COLO668 (cell line): ENCODE measurements around the gene SYT5.
"Not testable (repeated sequence)": the region's sequence is repeated elsewhere in the genome, so short reads cannot be mapped to it uniquely, and the experiment has no call there.

Experiments used
- DNase-seq: peaks from one replicate; lab custom pipeline; 2025; ENCODE audit not compliant: unreplicated experiment; lab: John Stamatoyannopoulos, UW

Gene SYT5

DNA sequence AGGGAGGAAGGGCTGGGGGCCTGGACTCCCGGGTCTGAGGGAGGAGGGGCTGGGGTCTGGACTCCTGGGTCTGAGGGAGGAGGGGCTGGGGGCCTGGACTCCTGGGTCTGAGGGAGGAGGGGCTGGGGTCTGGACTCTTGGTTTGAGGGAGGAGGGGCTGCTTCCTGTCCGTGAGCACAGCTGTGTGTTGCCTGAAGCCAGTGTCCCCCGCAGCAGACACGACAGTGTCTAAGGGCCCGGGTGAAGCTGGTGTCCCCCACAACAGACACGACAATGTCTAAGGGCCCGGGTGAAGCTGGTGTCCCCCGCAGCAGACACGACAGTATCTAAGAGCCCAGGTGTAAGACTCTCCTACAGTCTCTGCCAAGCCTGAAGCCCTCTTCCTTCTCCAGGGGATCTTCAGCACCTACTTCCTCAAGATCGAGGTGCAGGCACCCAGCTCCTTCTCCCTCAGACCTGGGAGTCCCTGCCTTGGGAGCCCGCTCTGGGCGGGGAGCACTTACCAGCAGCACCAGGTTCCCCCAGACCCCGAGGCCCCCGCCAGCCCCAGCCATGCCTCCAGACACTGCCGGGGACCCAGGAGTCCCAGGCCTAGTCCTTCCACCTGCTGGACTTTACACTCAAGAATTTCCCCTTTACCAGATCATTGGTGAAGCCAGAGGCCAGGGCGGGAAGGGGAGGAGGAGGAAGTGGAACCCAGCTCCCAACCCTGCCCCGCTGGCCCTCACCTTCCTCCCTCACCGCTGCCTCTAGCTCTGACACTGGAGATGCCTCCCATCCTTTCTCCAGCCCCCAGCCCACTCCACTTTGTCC is 29.0 kb upstream of the SYT5 start, which contains the start of gene PTPRH:
Gene PTPRH (minus strand): TSS at position 622 of the 813 bp plus-strand sequence. CDS start 68 bp downstream, at position 554.
- peak; percentile 67 for DNase-seq

DNA sequence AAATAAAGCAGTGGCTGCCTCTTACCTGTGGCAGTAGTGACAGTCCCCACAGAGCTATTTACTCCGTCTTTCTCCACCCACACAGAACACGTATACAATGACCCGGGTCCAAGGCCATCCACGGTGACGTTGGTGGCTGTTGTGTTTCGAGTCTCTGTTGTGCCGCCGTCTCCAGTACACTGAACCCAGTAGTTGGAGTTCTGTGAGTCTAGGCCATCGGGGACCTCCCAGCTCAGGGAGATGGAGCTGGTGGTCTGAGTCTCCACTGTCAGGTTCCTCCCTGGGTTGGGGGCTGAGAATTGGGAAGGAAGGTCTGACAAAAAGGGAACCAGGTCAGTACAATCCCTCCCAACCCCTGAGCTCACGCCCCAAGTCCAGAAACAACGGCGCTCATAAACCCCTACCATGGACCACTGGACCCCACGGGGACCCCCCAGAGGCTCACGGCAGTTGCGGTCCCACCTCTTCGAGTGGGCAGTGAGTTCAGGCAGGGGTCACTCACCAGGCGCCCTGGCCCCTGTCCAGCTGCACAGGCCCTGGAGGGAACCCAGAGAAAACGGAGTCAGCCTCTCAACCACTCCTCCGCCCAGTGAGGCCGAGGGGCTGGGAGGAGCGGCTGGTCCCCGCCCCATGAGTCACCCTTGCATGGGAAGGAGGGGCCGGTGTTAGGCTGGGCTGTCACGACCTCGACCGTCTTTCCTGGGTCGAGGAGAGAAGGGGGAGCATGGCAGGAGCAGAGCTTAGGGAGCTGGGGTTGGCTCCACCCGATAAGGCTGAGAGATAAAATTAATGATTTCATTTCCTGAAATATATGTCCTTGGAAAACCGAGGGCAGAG is 26.8 kb upstream of the SYT5 start:
- DNase-seq = peak; percentile 88

DNA sequence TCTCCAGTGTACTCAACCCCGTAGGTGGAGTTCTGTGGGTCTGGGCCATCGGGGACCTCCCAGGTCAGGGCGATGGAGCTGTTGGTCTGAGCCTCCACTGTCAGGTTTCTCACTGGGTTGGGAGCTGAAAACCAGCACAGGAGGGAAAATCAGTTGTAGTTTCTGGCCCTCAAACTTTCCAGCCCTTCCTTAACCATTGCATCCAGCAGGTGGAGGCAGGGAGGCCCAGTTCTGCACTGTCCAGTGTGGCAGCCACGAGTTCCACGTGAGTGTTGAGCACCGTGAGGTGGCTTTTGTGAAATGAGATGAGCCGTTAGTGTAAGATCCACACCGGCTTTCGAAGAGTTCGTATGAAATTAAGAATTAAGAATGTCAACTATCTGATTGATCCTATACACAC is 22.1 kb upstream of the SYT5 start:
- DNase-seq = not testable (repeated sequence)

DNA sequence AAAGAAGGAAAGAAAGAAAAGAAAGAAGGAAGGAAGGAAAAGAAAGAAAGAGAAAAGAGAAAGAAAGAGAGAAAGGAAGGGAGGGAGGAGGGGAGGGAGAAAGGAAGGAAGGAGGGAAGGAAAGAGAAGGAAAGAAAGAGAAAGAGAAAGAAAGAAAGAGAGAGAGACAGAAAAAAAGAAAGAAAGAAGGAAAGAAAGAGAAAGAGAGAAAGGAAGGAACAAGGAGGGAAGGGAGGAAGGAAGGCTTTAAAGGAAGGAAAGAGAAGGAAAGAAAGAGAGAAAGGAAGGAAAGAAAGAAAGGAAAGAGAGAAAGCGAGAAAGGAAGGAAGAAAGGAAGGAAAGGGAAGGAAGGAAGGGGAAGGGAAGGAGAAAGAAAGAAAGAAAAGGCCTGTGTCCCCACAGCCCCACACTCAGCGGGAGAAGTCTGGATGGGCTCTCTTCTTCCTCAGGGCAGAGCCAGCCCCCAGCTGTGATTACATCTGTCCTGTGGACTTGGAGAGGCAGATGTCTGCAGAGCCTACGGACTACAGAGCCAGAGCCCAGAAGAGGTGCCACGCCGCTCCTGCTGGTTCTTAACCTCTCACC is 19.6 kb upstream of the SYT5 start:
- no peak for DNase-seq

DNA sequence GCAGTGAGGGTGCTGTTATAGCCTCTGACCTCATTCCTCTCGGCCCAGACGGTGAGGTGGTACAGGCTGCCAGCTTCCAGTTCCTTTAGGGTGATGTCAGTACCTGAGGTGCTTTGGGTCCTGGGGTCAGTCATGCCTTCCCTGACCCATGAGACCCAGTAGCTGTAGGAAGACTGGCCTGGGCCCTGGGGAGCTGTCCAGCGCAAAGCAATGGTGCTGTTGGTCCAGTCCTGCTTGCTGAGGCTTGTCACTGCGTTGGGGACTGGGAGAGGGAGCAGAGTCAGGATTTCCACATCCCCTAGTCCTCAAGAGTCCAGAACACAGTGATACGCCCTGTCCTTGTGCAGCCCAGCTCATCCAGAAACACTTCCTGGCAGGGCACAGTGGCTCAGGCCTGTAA is 18.6 kb upstream of the SYT5 start:
- DNase-seq = no peak

DNA sequence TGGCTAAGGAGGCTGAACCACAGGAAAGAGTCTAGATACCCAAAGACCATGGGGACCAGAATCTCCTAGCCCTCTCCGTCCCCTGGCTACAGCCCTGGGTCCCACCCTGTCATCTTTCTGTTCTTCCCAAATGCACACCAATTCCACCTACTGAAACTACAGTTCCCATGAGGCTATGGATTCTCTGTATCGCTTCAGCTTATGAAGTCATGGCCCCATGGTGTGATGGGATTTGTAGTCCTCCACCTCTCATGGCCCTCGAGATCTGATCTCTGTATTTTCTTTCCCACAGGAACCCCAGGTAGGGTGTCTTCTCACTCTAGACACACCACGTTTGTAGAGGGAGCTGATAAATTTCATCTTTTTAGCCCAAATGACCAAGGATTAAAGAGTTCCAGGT is 17.4 kb upstream of the SYT5 start:
- DNase-seq = peak; percentile 4

DNA sequence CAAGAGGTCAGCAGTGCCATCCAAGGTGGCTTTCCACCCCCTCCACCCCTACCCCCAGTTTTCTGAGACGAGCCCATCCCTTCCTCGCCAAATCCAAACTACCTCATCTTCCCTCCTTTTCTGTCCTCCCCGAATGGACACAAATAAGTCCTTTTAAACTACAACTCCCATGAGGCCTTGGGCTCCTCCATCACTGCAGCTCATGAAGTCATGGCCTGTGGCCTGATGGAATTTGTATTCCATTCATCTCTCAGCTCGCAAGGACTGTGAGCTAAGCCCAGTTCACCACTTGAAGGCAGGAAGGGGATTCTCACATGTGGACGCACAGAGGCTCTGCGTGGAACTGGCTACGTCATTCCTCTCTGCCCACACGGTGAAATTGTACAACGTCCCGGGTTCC is 16.7 kb upstream of the SYT5 start:
- no peak for DNase-seq

DNA sequence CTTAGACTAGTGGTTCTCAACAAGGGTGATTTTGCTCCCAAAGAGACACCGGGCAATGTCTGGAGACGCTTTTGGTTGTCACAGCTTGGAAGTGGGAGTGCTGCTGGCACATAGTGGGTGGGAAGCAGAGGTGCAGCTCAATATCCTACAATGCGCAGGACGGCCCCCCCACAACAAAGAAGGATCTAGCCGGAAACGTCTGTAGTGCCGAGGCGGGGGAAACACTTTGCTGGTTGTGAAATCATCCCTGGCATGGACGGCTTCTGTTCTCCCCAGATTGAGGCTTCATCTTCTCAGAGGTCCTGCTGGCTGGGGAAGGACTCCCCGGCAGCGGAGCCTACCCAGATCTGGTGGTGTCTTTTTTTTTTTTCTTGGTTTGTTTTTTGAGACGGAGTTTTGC is 13.4 kb upstream of the SYT5 start:
- DNase-seq = no peak

DNA sequence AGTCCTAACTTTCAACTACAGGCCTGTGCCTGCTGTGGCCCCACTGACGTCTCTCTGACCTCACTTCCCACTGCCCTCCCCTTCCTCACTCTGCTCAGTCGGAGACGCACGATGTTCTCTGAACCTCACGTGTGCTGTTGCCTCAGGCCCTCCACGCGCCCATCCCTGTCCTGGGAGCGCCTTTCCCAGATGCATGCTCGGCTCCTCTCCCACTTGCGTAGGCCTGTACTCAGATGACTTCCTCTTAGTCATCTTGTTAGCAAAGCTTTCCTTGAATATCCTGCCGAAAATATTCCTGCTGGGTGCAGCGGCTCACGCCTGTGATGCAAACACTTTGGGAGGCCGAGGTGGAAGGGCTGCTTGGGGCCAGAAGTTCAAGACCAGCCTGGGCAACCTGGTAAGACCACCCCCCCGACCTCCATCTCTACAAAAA is 9.3 kb upstream of the SYT5 start:
- DNase-seq = no peak

DNA sequence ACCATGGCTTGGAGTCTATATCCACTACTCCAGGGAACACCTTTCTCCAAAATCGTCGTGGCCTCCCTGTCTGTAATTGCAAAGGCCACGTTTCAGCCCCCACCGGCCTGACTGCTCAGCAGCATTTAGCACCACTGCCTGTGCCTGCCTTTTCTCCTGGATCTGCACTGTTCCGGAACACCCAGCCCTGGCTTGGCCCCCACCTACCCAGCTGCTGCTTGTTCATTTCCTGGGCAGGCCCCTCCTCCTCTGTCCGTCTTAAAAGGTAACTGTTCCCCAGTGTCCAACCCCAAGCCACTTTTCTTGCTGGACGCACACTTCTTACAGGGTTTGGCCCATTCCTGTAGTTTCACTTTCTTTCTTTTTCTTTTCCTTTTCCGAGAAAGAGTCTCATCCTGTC is 8.5 kb upstream of the SYT5 start:
- DNase-seq = no peak

DNA sequence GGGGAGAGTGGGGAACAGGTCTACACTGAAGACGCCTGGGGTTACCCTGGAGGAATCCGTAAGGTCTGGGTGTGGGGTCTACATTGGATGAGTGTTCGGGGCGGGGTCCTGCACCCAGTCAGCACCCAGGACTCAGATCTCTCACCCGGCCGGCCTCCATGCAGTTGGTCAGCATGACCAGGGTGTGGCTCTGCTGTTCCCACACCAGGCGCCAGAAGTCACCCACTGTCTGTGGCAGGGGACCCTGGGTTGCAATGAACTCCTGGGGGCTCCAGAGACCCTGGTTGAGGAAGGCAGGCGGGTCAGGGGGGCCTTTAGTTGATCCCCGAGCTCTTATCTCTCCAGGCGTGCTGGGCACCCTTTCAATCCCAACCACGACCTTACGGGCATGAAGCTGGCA is 6.0 kb upstream of the SYT5 start:
- no peak for DNase-seq

DNA sequence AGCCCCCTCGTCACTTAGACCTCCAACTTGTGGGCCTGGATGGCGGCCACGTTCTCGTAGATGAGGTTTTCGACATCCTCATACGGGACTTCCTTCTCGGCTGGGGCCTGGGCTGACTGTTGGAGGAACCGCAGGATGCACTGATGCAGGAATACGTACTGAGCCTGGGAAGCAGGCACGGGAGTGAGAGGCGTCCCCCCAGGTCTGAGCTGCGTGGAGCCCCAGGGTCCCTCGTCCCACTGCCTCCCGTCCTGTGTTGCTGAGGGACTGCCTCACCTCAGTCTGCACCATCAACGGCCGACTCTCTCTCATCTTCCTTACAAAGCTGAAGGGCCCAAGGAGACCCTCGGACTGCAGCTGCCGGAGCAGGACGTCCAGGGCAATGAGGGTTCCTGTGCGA is 1.7 kb upstream of the SYT5 start:
- no peak for DNase-seq

DNA sequence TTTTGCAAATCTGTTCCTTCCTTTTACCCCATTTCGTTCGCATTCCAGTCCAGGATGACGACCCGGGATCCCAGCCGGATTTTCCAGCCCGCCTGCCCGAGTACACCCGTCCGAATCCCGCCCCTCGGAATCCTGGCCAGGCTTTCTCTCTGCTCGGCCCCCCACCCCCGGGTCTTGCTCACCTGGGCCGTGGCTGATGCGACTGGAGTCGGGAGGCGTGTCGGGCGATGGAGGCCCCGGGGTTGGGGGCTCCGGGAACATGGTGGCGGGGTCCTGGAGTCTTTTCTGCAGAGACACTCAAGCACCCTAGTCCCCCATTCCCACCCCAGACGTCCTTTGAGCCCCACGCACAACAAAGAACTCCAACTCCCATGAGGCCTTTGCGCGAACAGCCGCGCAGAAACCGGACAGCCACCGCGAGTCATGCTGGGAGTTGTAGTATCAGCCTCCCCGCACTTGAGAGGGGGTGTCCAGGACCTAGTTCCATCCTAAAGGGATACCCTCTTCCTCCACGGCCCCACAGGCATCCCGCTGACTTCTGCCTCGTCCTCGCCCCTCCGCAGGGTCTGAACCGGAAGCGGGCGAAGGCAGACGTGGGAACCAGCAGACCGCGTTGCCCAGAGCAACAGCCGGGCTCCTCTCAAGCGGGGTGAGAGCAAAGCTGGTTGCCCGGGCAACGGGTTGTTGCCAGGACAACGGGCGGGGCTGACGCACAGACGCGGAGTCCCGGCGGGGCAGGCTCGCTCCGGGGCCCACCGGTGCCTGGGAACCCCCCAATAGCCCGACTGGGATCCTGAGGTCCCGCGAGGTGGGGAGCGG is 1.1 kb downstream of the SYT5 start:
- peak; percentile 92 for DNase-seq

DNA sequence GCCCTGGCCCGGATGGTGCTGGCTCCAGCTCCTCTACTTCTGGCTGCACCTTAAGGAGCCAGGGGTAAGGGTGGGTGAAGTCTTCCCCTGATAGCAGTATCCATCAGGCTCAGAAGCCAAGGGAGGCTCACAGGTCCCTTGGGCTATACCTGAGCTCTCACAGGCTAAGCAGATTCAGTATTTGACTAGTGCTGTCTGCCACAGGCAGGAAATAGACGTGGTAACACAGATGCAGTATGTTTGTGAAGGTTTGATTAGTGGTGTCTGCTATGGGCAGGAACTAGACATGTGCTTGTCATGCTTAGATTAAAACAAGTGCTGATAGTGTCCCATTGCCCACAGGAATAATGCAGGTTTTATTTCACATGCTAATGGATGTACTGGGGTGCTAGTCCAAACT is 4.0 kb downstream of the SYT5 start:
- no peak for DNase-seq

DNA sequence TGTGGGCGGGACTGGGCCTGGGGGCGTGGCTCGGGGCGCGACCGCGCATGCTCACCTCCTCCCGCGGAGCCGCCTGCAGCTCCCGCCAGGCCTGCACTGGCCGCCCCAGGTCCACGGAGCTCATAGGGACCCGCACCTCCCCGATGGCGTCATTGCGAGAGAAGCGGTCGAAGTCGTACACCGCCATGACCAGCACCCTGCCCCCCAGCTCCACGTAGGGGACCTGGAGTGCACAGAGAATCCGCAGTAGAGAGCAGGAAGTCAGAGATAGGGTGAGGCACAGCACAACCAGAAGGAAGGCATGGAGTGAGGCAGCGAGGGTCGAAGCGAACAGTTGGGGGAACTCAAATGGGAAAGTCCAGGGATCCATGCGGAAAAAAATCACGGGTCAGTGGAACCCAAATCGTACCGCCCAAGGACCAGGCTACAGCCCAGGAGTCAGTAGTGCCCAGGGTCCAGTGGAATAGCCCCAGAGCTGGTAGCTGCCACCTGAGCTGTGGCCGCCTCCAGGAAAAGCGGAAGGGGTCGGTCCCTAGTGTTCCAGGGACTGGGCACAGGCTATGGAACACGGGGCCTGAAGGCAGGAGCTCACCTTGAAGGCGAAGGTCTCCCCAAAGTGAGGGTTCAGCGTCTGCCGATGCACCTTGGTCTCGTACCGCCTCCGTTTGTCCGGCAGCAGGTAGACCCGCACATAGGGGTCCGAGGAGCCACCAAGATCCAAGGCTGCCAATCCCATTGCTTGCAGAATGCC is 4.8 kb downstream of the SYT5 start:
- peak; percentile 61 for DNase-seq

DNA sequence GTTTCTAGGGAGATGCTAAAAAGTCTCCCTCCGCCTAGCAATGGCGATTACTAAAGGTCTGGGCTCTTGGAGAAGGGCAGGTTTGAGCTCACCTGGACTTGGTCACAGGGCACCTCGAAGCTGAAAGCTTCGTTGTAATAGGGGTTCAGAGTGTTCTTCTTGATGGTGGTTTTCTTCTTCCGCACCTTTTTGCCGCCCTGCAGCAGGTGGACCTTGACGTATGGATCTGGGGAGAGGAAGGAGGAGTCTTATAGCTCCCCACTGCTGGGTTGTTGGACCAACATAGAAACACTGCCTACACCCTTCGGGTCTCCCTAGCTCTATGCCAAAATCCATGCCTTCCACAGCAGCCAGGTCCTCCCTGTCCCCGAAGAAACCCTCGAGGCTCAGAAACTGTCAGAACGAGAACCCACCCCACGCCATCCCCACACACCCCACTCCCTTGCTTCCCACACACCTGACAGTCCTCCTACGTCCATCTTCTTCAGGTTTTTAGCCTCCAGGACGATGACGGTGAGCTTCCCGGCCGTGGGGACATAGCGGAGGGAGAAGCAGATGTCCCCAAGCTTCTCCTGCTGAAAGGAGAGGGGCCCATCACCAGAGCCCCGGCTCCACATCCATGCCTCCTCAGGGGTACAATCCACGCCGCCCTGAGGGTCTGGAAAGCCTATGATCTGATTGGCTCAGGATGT is 5.5 kb downstream of the SYT5 start:
- DNase-seq = no peak

DNA sequence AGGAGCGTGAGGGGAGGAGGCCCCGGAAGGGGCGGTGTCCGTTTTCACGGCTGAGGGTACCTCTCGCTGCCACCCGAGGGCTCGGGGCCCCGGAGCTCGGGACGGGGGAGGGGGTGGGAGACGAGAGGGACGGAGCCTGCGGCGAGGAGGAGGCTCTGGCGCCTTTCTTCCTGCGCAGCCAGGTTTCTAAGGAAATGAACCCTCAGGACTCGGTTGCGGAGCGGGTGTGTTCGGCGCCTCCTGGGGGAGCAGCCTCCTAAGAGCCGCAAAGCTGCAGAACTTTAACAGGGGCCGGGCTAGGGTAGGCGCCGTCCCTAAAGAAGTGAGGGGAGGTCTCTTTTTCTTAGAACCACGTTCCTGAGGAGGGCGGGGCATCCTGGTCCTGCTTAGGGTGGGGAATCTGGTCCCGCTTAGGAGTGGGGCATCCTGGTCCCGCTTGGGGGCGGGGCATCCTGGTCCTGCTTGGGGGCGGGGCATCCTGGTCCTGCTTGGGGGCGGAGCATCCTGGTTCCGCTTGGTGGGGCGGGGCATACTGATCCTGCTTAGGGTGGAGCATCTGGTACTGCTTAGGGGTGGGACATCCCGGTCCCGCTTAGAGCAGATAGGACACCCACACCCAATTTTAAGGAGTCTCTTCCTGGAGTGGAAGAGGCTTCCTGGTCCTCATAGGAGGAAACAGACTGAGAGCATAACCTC is 6.2 kb downstream of the SYT5 start:
- DNase-seq = peak; percentile 58

DNA sequence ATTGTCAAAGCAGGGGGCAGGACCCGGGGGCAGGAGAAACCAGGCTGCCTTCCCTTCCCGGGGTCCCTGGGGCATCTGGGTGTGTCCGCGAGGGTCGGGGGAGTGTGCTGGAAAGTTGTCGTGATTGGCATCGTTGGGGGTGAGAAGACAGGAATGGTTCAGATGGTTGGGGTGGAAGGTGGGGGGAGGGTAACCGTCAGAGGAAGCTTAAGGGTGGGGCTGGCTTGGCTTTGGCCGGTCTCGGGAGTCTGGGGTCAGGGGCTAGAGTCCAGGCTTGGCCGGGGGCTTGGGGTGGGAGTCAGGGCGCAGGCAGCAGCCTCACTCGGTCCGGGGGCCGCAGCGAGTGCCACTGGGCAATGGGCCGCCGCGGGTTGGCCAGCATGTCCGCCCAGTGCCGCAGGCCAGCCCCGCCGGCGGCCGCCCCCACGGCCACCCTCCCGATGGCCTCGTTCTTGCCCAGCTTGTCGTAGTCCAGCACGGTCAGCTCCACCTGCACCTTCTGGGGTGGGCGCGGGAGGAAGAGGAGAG is 6.8 kb downstream of the SYT5 start:
- DNase-seq = no peak

DNA sequence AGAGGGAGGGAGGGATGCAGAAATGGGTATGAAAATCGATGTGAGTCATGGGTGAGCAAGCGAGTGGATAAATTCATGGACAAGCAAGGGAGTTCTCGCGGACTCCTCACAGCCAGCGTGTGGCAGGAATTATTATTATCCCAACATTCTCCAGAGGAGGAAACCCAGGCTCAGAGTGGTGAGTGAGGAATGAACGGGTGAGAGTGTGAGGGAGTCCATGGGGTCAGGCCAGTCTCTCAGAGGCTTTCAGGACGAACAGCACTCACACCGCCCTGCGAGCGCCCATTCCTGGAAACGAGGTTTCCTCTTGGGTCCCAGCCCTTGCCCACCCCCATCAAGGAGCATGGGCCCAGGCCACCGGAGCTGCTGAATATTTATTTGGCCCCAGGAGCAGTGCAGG is 7.3 kb downstream of the SYT5 start:
- no peak for DNase-seq
